Measurements from ENCODE around the gene JPH3.
A peak's percentile ranks its signal among the peaks of the same experiment; 100 is the strongest.

Gene JPH3

GRCh38 chr16:87626905-87627304 is 24.6 kb downstream of the JPH3 start:
- no peak for DNase-seq (ENCODE audit: low read depth)

GRCh38 chr16:87627542-87628245 is 25.4 kb downstream of the JPH3 start:
- no peak for DNase-seq (ENCODE audit: low read depth)

DNA sequence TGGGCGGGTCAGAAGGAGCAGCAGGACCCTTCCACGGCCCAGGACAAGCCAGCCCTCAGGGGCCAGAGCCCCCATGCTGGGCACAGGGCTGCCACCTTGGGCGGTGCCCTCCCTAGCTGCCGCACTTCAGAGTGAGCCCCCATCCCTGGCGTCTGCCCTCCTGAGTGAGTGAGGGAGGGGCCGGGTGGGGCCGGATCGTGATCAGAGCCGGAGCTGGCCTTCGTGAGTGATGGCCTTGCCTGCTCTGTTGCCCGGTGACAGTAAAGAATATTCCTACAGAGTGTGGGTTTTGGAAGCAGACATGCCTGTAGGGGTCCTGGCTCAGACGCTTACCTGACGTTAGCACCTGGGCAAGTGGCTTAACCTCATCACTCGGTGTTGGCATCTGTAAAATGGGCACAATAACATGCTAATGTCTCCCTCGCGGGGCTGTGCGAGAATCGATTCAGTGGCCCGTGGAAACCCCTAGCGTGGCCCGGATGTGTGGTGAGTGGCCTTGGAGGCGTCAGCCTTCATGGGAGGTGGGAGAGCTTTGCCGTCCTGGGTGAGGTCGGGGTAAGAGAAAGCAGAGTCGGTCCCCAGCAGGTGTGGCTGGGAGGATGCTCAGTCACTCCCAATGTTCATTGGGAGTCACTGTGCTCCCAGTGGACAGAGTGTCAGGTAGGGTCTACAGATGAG is 26.1 kb downstream of the JPH3 start:
- no peak for DNase-seq (ENCODE audit: low read depth)

- no peak for DNase-seq (ENCODE audit: low read depth)
Observed at GRCh38 chr16:87628940-87629339, 26.6 kb downstream of the JPH3 start.

- DNase-seq (ENCODE audit: low read depth), result no peak
Observed at GRCh38 chr16:87631067-87631466, 28.8 kb downstream of the JPH3 start.

- no peak for DNase-seq (ENCODE audit: low read depth)
Observed at GRCh38 chr16:87634411-87634810, 32.1 kb downstream of the JPH3 start.

GRCh38 chr16:87635541-87636049 is 33.3 kb downstream of the JPH3 start:
- peak; percentile 30 for DNase-seq (ENCODE audit: low read depth)

- DNase-seq (ENCODE audit: low read depth), result peak; percentile 49
Observed at GRCh38 chr16:87636050-87636684, 33.9 kb downstream of the JPH3 start.

- DNase-seq (ENCODE audit: low read depth), result no peak
Observed at GRCh38 chr16:87636741-87637140, 34.4 kb downstream of the JPH3 start.

GRCh38 chr16:87637357-87637756 is 35.0 kb downstream of the JPH3 start:
- DNase-seq (ENCODE audit: low read depth), result no peak

DNA sequence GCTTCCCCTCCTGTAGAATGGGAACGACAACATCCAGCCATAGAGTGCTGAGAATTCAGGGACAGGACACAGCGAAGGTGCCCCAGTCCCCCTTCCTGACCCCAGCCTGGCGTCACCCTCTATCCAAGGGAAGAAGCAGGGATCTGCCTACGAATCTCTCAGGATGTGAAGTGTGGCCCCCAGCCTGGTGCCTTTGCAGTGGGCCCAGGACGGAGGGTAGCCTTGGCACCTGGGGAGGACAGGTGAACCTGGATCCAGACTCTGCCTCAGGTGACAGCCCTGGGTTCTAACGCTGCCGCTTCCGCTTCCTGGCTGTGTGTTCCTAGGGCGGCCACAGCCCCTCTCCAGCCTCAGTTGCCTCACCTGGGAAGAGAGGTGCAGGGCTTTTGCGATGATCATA is 36.4 kb downstream of the JPH3 start:
- DNase-seq (ENCODE audit: low read depth), result no peak

DNA sequence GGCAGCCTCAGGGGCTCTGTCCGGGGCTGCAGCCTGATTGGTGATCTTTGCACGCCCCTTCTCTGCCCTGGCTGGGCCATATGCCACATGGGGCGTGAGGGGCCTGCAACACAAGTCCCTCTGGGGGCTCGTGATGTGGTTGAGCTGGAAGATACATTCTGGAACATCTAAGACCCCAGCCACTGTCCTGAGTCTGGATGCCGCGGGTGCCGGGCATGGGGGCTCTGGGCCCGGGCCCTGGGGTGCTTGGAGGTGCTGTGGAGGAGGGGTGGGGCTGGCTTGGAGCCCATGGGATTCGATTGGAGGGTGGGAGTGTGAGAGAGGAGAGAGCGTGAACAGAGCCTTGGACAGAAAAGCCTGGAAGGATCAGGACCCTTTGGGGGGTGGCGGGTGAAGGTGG is 39.4 kb downstream of the JPH3 start:
- DNase-seq (ENCODE audit: low read depth), result no peak

- DNase-seq (ENCODE audit: low read depth), result no peak
Observed at GRCh38 chr16:87642491-87642890, 40.2 kb downstream of the JPH3 start.

GRCh38 chr16:87644186-87644585 is 41.9 kb downstream of the JPH3 start:
- DNase-seq (ENCODE audit: low read depth), result no peak

DNA sequence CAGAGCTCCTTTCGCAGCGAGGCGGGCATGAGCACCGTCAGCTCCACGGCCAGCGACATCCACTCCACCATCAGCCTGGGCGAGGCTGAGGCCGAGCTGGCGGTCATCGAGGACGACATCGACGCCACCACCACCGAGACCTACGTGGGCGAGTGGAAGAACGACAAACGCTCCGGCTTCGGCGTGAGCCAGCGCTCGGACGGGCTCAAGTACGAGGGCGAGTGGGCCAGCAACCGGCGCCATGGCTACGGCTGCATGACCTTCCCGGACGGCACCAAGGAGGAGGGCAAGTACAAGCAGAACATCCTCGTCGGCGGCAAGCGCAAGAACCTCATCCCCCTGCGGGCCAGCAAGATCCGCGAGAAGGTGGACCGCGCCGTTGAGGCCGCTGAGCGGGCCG is 42.3 kb downstream of the JPH3 start:
- DNase-seq (ENCODE audit: low read depth), result no peak

- DNase-seq (ENCODE audit: low read depth), result no peak
Observed at GRCh38 chr16:87645802-87646201, 43.5 kb downstream of the JPH3 start.

- no peak for DNase-seq (ENCODE audit: low read depth)
Observed at GRCh38 chr16:87647431-87648185, 45.3 kb downstream of the JPH3 start.

DNA sequence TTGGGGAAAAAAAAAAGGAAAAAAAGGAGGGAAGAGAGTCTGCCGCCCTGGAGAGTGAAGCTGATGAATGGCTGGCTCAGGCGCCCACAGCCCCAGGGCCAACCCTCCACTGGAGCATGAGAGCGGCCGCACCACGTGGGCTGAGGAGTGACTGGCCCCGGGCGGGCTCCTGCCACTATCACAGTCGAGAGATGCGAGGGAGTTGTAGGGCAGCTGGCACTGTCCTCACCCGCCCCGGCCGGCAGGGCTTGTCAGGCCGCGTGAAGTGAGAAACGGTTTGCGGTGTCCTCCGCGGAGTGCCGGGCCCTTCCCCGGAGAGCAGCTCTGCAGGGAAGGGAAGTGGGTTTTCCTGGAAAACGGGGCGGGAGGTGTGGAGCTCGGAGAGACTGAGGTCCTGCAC is 45.9 kb downstream of the JPH3 start:
- DNase-seq (ENCODE audit: low read depth), result no peak

DNA sequence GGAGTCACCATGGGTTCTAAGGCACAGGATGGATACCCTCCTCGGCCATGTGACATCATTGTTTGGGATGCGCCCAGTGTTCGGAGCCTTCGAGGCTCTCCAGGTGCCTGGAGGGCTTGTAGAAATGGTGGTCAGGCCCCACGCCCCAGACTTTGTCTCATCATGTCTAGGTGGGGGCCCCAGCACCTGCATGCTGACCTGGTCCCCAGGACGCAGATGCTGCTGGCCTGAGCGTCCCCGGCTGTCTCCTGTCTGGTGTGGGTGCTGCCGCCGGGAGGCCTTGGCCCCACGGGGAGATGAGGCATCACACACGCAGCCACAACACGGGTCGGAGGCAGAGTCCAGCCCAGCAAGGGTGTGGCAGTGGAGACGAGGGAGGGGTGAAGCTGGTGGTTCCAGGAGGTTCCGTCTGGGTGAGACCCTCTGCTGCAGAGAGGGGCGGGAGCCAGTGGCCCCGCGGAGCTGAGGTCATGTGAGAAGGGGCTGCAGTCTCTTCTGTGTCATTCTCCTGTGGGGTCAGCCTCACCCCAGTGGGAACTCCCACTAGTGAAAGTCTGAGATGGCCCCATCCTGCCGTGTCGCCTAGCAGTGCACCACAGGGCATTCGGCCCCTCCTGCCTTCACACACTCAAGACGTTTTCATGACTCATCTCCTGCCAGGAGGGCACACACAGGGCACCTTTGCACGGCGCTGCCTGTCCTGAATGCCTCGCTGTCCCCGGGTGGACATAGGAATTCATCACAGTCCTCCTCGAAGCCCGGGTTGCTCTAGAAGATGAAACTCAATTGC is 46.6 kb downstream of the JPH3 start:
- DNase-seq (ENCODE audit: low read depth), result no peak

- DNase-seq (ENCODE audit: low read depth), result no peak
Observed at GRCh38 chr16:87652386-87652785, 50.1 kb downstream of the JPH3 start.

- no peak for DNase-seq (ENCODE audit: low read depth)
Observed at GRCh38 chr16:87652799-87653198, 50.5 kb downstream of the JPH3 start.

DNA sequence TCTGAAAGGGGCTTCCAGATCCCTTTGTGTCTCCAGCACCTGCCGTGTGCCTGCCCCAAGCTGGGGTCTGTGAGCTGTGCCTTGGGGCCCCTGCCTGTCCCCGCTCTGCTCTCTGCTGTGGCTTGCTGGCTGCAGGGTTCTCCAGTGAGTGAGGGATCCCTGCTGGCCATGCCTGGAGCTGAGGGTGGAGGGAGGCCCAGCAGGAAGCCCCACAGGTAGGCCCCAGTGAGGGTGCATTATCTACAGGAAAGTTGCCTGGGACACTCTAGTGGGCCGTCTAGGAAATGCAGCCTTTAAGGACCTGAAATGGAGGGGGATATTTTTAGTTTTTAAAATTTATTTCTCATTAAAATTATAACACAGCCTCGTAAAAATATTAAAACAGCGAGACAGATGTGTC is 50.9 kb downstream of the JPH3 start:
- DNase-seq (ENCODE audit: low read depth), result no peak
